Activated CD8-positive, alpha-beta T cell treated with anti-CD3 and anti-CD28 coated beads for 36 hours (primary cell): ENCODE data around the gene CDC14A. TPM values are rescaled to one million over a fixed set of nuclear protein-coding genes. Genes with fewer than 3 reads are reported as not detected.

Source experiments
- ATAC-seq: fragments of 200-7000 bp; cut with Tn5 transposase; one replicate; pipeline ENCODE4 v1.10.0; 2021; ENCODE audit warnings: mild to moderate bottlenecking, moderate library complexity
- CTCF ChIA-PET: fragments of 350-600 bp; sonication (Branson Sonifier 250); formaldehyde crosslinking; loops from one replicate; lab custom pipeline; 2021; ENCODE audit warnings: antibody characterized with exemption; lab: Charles Lee
- POLR2A ChIA-PET: fragments of 350-600 bp; sonication (Branson Sonifier 250); formaldehyde crosslinking; loops from one replicate; lab custom pipeline; 2021; ENCODE audit warnings: antibody characterized with exemption; lab: Charles Lee
- DNase-seq: peaks from one replicate; pipeline ENCODE4 v3.0.0-alpha.2; 2020
- H3K27ac Mint-ChIP-seq: one replicate; pipeline ENCODE4 v1.8.0; 2021; ENCODE audit warnings: mild to moderate bottlenecking, mixed read lengths
- H3K27me3 Mint-ChIP-seq: one replicate; pipeline ENCODE4 v1.8.0; 2021; ENCODE audit warnings: mixed read lengths
- H3K36me3 Mint-ChIP-seq: one replicate; pipeline ENCODE4 v1.8.0; 2021; ENCODE audit warnings: low read depth, mixed read lengths
- H3K4me1 Mint-ChIP-seq: one replicate; pipeline ENCODE4 v1.8.0; 2021; ENCODE audit warnings: low read depth, mixed read lengths
- H3K4me3 Mint-ChIP-seq: one replicate; pipeline ENCODE4 v1.8.0; 2021; ENCODE audit warnings: mild to moderate bottlenecking, moderate library complexity, mixed read lengths
- H3K9me3 Mint-ChIP-seq: one replicate; pipeline ENCODE4 v1.8.0; 2021; ENCODE audit warnings: mixed read lengths
- CTCF ChIP-seq: fragments of 200-600 bp; IDR thresholded peaks from one replicate; pipeline ENCODE4 v1.8.0; 2022; ENCODE audit warnings: antibody characterized with exemption, mild to moderate bottlenecking
- intact Hi-C: fragments of 100-400 bp; cut with micrococcal nuclease; formaldehyde crosslinking; loops from one replicate; pipeline ENCODE4 v1.10.0; 2022
- total RNA-seq, 2 experiments: library from RNA; stranded (reverse); gene quantifications; one replicate each; pipeline ENCODE4 v1.2.3, GENCODE V29; 2021

Gene CDC14A
- total RNA-seq, 2 experiments from 2014 or later: 14.3 to 17.2 TPM

GRCh38 chr1:100552031-100552430, 199.7 kb downstream of the CDC14A start:
- H3K36me3 Mint-ChIP-seq: peaks cover 7% of the 10 kb centered on the region
- intact Hi-C loops: no loop called here
- ChIA-PET POLR2A (no interaction called here), CTCF (interaction anchor here (1.3 kb wide), 1 partner anchor 9 kb away, joined by 4 read pairs; no protein-coding TSS in a partner anchor)
- no peak for DNase-seq
- no peaks in the 10 kb centered on the region for H3K27me3 Mint-ChIP-seq
- H3K4me3 Mint-ChIP-seq: no peak overlapping the region
- no peak for ATAC-seq
- H3K9me3 Mint-ChIP-seq: peaks cover 30% of the 10 kb centered on the region
- H3K4me1 Mint-ChIP-seq: no peaks in the 10 kb centered on the region
- no peak overlapping the region for H3K27ac Mint-ChIP-seq
- TF ChIP-seq CTCF: no peak

DNA sequence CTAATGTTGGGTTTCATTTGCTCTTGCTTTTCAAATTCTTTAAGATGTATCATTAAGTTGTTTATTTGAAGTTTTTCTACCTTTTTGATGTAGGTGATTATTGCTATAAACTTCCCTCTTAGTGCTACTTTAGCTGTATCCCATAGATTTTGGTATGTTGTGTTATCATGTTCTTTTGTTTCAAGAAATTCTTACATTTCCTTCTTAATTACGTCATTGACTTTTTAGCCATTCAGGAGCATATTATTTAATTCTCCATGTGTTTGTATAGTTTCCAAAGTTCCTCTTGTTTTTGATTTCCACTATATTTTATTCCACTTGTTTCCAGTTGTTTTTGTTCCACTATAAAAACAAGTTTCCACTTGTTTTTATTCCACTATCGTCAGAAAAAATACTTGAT, 200.6 kb downstream of the CDC14A start:
- ChIA-PET POLR2A (no interaction called here), CTCF (no interaction called here)
- Mint-ChIP-seq H3K4me1 (no peaks in the 10 kb centered on the region), H3K4me3 (no peak overlapping the region), H3K27me3 (peaks cover 2% of the 10 kb centered on the region), H3K9me3 (peaks cover 36% of the 10 kb centered on the region), H3K36me3 (peaks cover 7% of the 10 kb centered on the region), H3K27ac (no peak overlapping the region)
- intact Hi-C loops: no loop called here
- ATAC-seq: no peak
- no peak for DNase-seq
- TF ChIP-seq CTCF: no peak

DNA sequence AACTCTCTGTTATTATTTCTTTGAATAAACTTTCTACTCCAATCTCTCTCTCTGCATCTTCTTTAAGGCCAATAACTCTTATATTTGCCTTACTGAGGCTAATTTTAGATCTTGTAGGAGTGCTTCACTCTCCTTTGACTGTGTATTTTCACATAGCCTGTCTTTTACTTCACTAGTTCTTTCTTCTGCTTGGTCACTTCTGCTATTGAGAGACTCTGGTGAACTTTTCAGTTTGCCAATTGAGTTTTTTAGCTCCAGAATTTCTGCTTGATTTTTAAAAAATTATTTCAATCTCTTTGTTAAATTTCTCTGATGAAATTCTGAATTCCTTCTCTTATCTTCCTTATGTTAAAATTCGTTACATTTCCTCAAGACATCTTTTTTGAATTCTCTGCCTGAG, 203.9 kb downstream of the CDC14A start:
- Mint-ChIP-seq H3K36me3 (peaks cover 7% of the 10 kb centered on the region), H3K4me1 (no peaks in the 10 kb centered on the region), H3K27me3 (peaks cover 2% of the 10 kb centered on the region), H3K4me3 (no peak overlapping the region), H3K9me3 (peaks cover 32% of the 10 kb centered on the region), H3K27ac (no peak overlapping the region)
- ChIA-PET POLR2A (no interaction called here), CTCF (no interaction called here)
- intact Hi-C loops: no loop called here
- ATAC-seq (no peak), DNase-seq (no peak)
- no peak for TF ChIP-seq CTCF

- peaks cover 31% of the 10 kb centered on the region for H3K9me3 Mint-ChIP-seq
- peaks cover 2% of the 10 kb centered on the region for H3K27me3 Mint-ChIP-seq
- no peak for TF ChIP-seq CTCF
- intact Hi-C loops: no loop called here
- no peak overlapping the region for H3K27ac Mint-ChIP-seq
- no peak overlapping the region for H3K4me3 Mint-ChIP-seq
- H3K4me1 Mint-ChIP-seq: no peaks in the 10 kb centered on the region
- DNase-seq (no peak), ATAC-seq (no peak)
- POLR2A ChIA-PET: no interaction called here
- H3K36me3 Mint-ChIP-seq: peaks cover 6% of the 10 kb centered on the region
- CTCF ChIA-PET: no interaction called here
These were observed 204.8 kb downstream of the CDC14A start for GRCh38 chr1:100556925-100557605.

DNA sequence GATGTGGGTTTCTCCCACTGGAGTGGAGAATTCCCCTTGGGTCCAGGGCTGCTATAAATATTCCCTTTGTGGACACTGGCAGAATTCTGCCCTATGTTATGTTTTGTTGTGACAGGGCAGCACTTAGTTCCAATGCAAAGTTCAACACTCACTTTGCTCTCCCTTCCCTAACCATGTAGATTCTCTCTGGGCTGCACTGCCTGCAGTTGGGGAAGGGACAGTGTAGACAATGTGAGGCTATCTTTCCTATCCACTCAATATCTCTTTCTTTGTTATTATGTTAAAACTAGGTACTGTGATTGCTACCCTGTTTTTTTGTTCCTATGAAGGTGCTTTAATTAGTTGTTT, 205.3 kb downstream of the CDC14A start:
- ATAC-seq (no peak), DNase-seq (no peak)
- Mint-ChIP-seq H3K27ac (no peak overlapping the region), H3K36me3 (peaks cover 3% of the 10 kb centered on the region), H3K27me3 (peaks cover 2% of the 10 kb centered on the region), H3K4me1 (no peaks in the 10 kb centered on the region), H3K9me3 (peaks cover 27% of the 10 kb centered on the region), H3K4me3 (no peak overlapping the region)
- no peak for TF ChIP-seq CTCF
- ChIA-PET CTCF (no interaction called here), POLR2A (no interaction called here)
- intact Hi-C loops: no loop called here
